Mammary epithelial cell (primary cell): Measurements from ENCODE around the gene NPEPL1.

Source experiments
- EZH2 ChIP-seq: IDR thresholded peaks from 2 replicates; pipeline ENCODE4 v1.6.1; 2012; ENCODE audit warnings: low read length, inconsistent platforms, borderline replicate concordance
- TF ChIP-seq, protein P1 (sequence below), 2 donors: IDR thresholded peaks in 1 of 2; conservative IDR thresholded peaks in 1 of 2; 2 replicates each; pipeline ENCODE4 v1.5.1; 2011 to 2012; ENCODE audit warnings: inconsistent platforms in 2 of 2, low read length in 2 of 2, mild to moderate bottlenecking in 2 of 2, control low read depth in 1 of 2, low read depth in 1 of 2; ENCODE audit not compliant: insufficient read depth in 1 of 2; ENCODE audit errors: extremely low read depth in 1 of 2

DNA sequence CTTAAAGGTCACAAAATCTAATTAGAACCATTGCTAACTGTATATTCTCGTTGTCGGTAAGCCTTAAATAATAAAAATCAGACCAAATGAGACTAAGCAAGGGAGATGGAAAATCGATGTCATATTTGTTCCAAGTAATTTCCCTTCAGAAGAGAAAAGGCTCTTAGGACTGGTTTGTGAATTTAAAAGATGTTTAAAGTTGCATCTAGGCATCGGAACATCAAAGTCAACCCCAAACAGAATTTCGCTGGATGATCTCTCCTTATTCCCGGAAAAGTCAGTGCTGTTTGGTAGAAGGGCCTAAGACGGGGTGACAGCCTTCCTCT, 63.8 kb downstream of the NPEPL1 start:
- TF ChIP-seq, protein P1, sequence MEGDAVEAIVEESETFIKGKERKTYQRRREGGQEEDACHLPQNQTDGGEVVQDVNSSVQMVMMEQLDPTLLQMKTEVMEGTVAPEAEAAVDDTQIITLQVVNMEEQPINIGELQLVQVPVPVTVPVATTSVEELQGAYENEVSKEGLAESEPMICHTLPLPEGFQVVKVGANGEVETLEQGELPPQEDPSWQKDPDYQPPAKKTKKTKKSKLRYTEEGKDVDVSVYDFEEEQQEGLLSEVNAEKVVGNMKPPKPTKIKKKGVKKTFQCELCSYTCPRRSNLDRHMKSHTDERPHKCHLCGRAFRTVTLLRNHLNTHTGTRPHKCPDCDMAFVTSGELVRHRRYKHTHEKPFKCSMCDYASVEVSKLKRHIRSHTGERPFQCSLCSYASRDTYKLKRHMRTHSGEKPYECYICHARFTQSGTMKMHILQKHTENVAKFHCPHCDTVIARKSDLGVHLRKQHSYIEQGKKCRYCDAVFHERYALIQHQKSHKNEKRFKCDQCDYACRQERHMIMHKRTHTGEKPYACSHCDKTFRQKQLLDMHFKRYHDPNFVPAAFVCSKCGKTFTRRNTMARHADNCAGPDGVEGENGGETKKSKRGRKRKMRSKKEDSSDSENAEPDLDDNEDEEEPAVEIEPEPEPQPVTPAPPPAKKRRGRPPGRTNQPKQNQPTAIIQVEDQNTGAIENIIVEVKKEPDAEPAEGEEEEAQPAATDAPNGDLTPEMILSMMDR (conservative IDR thresholded peaks at IDR 0.05 in 1 of 2, IDR thresholded peaks at IDR 0.05 in 1 of 2; ENCODE audit: extremely low read depth in 1 of 2, insufficient read depth in 1 of 2, low read depth in 1 of 2, low read length in 2 of 2): no peak
- TF ChIP-seq EZH2: no peak
